Stomach (tissue), 4 donors: ENCODE measurements around the gene LCN10.

Experiments used
- EP300 ChIP-seq: sonication (generic); formaldehyde crosslinking; IDR thresholded peaks from one replicate; pipeline ENCODE4 v1.6.1; 2017; ENCODE audit warnings: antibody characterized with exemption
- POLR2A ChIP-seq, 4 donors: fragments of 450-650 bp; IDR thresholded peaks; one replicate each; pipeline ENCODE4 v1.6.1; 2016; ENCODE audit warnings: antibody characterized with exemption in 4 of 4, control low read depth in 2 of 4, mild to moderate bottlenecking in 1 of 4, moderate library complexity in 1 of 4
- POLR2AphosphoS5 ChIP-seq, 3 donors: sonication (generic); formaldehyde crosslinking; IDR thresholded peaks; one replicate each; pipeline ENCODE4 v1.6.1; 2016; ENCODE audit warnings: antibody characterized with exemption in 3 of 3
- TF ChIP-seq, protein P1 (sequence below), 7 experiments: fragments of 450-650 bp in 4 of 7; fragments of 200-600 bp in 3 of 7; sonication (generic) in 3 of 7; IDR thresholded peaks; one replicate each; pipeline ENCODE4 v1.5.1; 2016 to 2019; ENCODE audit warnings: antibody characterized with exemption in 7 of 7, control low read depth in 2 of 7, mild to moderate bottlenecking in 1 of 7

DNA sequence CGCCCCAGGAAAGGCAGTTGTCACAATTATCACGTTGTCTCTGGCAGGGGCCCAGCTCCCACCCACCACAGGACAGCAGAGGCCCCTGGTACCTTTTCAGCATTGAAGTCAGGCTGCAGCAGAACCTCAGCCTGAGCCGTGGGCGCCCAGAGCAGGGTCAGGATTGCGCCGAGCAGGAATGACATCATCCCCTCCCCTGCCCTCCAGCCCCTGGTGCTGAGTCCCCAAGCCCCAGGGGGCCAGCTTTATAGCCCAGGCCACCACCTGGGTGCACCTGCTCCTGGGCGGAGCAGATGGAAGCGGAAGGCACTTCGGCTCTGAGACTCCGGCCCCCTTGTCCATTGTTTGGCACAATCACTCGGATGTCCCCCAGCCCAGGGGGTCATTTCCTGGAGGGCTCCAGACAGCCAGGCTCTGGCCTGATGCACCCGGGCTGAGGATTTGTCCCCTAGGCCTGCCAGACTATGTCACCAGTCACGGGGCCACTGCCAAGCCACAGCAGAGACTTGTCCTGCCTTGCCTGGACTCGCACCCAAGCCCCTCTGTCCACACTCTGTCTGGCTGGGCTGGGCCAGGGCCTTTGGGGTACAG lies 21.7 kb upstream of the LCN10 start, which contains the start of gene LCN15:
- no peak for TF ChIP-seq POLR2A (IDR thresholded peaks at IDR 0.05)
- TF ChIP-seq POLR2AphosphoS5 (IDR thresholded peaks at IDR 0.05): no peak
- TF ChIP-seq, protein P1, sequence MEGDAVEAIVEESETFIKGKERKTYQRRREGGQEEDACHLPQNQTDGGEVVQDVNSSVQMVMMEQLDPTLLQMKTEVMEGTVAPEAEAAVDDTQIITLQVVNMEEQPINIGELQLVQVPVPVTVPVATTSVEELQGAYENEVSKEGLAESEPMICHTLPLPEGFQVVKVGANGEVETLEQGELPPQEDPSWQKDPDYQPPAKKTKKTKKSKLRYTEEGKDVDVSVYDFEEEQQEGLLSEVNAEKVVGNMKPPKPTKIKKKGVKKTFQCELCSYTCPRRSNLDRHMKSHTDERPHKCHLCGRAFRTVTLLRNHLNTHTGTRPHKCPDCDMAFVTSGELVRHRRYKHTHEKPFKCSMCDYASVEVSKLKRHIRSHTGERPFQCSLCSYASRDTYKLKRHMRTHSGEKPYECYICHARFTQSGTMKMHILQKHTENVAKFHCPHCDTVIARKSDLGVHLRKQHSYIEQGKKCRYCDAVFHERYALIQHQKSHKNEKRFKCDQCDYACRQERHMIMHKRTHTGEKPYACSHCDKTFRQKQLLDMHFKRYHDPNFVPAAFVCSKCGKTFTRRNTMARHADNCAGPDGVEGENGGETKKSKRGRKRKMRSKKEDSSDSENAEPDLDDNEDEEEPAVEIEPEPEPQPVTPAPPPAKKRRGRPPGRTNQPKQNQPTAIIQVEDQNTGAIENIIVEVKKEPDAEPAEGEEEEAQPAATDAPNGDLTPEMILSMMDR (IDR thresholded peaks at IDR 0.05): no peak
- no peak for TF ChIP-seq EP300
